ENCODE results near the gene MRPS2.

GRCh38 chr9:135480940-135481310 is 19.6 kb upstream of the MRPS2 start:
- TF ChIP-seq CTCF (IDR thresholded peaks at IDR 0.05) (no peak), POLR2A (IDR thresholded peaks at IDR 0.05) (no peak)
